Brain microvascular endothelial cell (primary cell): ENCODE results near the gene WDR17.
A peak's percentile ranks its signal among the peaks of the same experiment; 100 is the strongest.

ENCODE experiments used
- DNase-seq: peaks from one replicate; pipeline ENCODE4 v3.0.0-alpha.2; 2020
- H3K27ac ChIP-seq: fragments of 250-450 bp; sonication (Bioruptor Pico); 2 replicates; pipeline ENCODE4 v1.5.1; 2020; ENCODE audit warnings: mild to moderate bottlenecking, moderate library complexity
- H3K27me3 ChIP-seq: fragments of 250-450 bp; sonication (Bioruptor Pico); replicated peaks from 2 replicates; pipeline ENCODE4 v1.5.1; 2020; ENCODE audit warnings: mild to moderate bottlenecking
- H3K36me3 ChIP-seq: fragments of 250-450 bp; sonication (Bioruptor Pico); replicated peaks from 2 replicates; pipeline ENCODE4 v1.5.1; 2020; ENCODE audit warnings: mild to moderate bottlenecking
- H3K4me3 ChIP-seq: 2 replicates; pipeline ENCODE4 v1.5.1; 2011; ENCODE audit warnings: low read depth, mild to moderate bottlenecking, control low read depth, low read length, moderate library complexity
- in situ Hi-C: cut with HindIII; loops from 2 replicates; pipeline ENCODE4 v1.10.0; 2017; ENCODE audit warnings: low sequenced_read_pairs, low pct_ligation_motif_present
- TF ChIP-seq, protein P1 (sequence below): IDR thresholded peaks from 2 replicates; pipeline ENCODE4 v1.5.1; 2011; ENCODE audit warnings: low read depth, mild to moderate bottlenecking, moderate library complexity, low read length, control low read depth, inconsistent platforms; ENCODE audit errors: missing control alignments

WDR17 gene

DNA sequence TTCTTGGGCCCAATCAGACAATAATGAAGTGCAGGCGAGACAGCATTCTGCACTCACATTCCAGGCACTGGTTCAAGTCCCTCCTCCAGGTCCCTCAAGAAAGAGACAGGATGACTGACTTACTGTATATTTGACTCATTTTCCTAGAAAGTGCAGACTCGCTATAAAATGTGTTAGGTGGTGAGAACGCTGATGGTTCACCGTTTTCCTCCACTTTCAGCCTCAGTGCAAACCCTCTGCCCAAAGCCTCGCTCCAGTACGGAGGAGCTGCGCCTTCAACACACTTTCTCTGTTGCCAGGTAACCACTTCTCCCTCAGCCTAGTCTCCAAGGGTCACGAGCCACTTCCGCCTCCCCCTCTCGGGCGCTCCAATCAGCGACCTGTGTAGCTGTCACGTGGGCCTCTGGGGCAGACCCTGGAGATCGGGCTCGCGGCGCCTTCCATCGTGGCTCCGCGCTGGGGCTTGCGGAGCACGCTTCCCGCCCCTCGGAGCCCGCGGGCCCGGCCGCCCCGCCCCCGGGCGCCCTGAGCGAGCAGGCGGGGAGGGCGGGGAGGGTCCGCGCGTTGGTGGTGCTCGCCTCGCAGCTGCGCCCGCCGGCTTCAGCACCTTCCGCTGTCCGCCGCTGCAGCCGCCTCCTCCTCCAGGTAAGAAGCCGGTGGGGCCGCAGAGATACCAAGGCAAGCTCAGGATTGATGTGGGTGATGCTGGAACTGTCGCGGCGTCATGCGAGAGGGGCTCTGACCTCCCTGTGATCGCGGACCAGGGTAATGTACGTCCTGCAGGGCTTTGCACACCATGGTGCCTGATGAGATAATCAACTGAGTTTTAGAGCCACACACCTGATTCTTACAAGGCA lies at the start of gene WDR17:
WDR17 (plus strand) TSS at position 407 of the 857 bp plus-strand sequence. CDS start 45,740 bp downstream, outside the sequence.
- DNase-seq: peak; percentile 50
- in situ Hi-C loops: no loop called here
- Histone ChIP-seq H3K27me3 (no peaks in the 10 kb centered on the region), H3K36me3 (no peaks in the 10 kb centered on the region), H3K4me3 (peak within 1 kb of the TSS; percentile 76), H3K27ac (no peak within 1 kb of the TSS)
- TF ChIP-seq, protein P1, sequence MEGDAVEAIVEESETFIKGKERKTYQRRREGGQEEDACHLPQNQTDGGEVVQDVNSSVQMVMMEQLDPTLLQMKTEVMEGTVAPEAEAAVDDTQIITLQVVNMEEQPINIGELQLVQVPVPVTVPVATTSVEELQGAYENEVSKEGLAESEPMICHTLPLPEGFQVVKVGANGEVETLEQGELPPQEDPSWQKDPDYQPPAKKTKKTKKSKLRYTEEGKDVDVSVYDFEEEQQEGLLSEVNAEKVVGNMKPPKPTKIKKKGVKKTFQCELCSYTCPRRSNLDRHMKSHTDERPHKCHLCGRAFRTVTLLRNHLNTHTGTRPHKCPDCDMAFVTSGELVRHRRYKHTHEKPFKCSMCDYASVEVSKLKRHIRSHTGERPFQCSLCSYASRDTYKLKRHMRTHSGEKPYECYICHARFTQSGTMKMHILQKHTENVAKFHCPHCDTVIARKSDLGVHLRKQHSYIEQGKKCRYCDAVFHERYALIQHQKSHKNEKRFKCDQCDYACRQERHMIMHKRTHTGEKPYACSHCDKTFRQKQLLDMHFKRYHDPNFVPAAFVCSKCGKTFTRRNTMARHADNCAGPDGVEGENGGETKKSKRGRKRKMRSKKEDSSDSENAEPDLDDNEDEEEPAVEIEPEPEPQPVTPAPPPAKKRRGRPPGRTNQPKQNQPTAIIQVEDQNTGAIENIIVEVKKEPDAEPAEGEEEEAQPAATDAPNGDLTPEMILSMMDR: no peak

DNA sequence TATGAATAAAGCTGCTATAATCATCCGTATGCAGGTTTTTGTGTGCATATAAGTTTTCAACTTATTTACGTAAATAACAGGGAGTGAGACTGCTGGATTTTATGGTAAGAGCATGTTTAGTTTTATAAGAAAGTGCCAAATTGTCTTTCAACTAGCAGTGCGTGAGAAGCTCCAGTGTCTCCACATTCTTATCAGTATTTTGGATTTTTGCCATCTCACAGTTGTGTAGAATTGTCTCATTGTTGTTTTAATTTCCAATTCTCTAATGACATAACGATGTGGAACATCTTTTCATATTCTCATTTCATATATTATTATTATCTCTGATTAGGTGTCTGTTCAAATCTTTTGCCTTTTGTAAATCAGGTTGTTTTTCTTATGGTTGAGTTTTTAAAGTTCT lies 49.0 kb upstream of the WDR17 start:
- Histone ChIP-seq H3K27ac (no peak overlapping the region), H3K36me3 (no peaks in the 10 kb centered on the region), H3K4me3 (no peak overlapping the region), H3K27me3 (no peaks in the 10 kb centered on the region)
- DNase-seq: no peak
- in situ Hi-C loops: no loop called here
- TF ChIP-seq, protein P1: no peak

DNA sequence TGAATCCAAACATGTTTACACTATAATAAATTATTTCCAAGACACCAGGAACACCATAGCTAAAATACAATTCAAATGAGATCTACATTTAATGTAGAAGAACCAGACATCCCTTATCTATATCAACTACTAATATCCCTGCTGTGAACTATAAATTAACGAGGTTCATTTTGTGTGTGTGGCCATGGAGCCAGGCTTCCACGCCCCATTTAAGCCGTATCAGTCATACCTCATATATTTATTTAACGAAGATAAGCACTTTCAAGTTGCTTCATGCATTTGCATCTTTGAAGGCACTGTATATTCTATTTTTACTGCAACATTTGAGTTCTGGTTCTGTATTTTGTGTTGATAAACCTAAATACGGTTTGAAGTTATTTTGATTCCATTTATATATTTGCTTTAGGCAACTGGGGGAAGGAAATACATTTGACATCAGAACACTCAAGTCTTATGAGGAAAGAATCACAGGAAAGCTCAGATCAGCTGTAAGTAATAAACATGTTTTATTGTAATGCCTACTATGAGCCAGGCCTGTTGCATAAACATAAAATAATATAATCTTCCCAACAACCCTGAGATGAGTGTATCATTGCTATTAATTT lies 45.1 kb upstream of the WDR17 start:
- no peaks in the 10 kb centered on the region for H3K27me3 ChIP-seq
- TF ChIP-seq, protein P1: no peak
- no peak overlapping the region for H3K4me3 ChIP-seq
- no peak for DNase-seq
- no peaks in the 10 kb centered on the region for H3K36me3 ChIP-seq
- in situ Hi-C loops: no loop called here
- no peak overlapping the region for H3K27ac ChIP-seq

DNA sequence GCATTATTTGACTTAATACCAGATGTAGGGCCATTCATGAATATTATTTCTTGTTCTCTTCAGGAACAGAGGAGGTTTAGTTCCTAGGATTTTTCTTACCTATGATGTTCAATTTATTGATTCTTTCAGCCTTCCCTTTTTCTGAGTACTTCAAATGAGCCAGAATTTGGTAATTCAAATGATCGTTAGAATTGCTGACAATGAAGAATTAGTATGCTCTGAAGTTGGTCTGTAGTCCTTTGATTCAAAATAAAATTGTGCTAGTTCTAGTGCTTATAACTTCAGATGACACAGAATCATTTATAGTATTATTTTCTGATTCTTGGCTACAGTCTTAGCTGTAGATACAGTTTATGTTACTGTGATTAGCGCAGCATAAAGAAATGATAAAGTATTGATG lies 35.2 kb upstream of the WDR17 start:
- in situ Hi-C loops: no loop called here

DNA sequence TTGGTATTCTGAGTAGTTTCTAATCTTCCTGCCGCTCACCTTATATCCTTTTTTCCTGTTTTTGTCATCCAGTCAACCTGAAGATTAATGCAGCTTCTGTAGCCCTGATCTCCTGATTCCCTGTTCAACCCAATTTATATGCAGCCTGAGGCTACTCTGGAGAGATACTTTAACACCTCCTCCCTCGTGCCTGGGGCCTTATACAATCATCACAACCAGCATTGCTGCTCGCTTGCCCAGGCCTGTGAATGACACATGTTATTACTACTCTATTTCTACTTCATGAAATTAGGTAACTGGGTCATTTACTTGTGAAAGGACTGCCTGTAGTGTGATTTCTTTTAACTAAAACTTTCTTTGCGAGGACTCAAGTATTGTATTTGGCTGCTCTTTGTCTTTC lies 33.7 kb upstream of the WDR17 start:
- no peaks in the 10 kb centered on the region for H3K27me3 ChIP-seq
- H3K36me3 ChIP-seq: no peaks in the 10 kb centered on the region
- DNase-seq: no peak
- H3K4me3 ChIP-seq: no peak overlapping the region
- in situ Hi-C loops: no loop called here
- H3K27ac ChIP-seq: no peak overlapping the region
- TF ChIP-seq, protein P1: no peak

More for the DNA sequence above, 35.2 kb upstream of the WDR17 start:
- H3K27ac ChIP-seq: no peak overlapping the region
- no peaks in the 10 kb centered on the region for H3K36me3 ChIP-seq
- no peak for DNase-seq
- TF ChIP-seq, protein P1: no peak
- H3K4me3 ChIP-seq: no peak overlapping the region
- no peaks in the 10 kb centered on the region for H3K27me3 ChIP-seq

DNA sequence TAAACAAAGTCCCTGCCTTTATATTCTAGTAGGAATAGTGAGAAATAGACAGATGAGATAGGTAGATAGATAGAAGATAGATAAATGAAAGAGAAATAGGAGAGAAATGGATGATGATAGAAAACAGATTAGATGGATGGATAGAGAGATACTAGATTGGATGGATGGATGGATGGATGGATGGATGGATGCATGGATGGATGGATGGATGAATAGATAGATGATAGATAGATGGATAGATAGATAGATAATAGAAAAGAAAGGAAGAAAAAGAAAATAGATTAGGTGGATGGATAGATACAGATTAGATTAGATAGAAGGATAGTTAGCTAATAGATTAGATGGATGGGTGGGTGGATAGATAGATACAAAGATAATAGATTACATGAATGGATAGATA lies 33.2 kb upstream of the WDR17 start:
- Histone ChIP-seq H3K36me3 (no peaks in the 10 kb centered on the region), H3K27ac (no peak overlapping the region), H3K27me3 (no peaks in the 10 kb centered on the region), H3K4me3 (no peak overlapping the region)
- in situ Hi-C loops: no loop called here
- TF ChIP-seq, protein P1: no peak
- DNase-seq: no peak
